NCI-H1092 treated with DMSO at 0.1 percent for 48 hours (cell line): ENCODE data around the gene PLEKHH2.

ENCODE experiments used
- DNase-seq: peaks from one replicate; lab custom pipeline; 2025; lab: John Stamatoyannopoulos, UW

PLEKHH2 gene

GRCh38 chr2:43763091-43763490 lies 126.0 kb downstream of the PLEKHH2 start:
- no peak for DNase-seq

- DNase-seq: no peak
Observed at GRCh38 chr2:43764086-43764705, 127.1 kb downstream of the PLEKHH2 start.

- no peak for DNase-seq
Observed at GRCh38 chr2:43766006-43766405, 128.9 kb downstream of the PLEKHH2 start.

GRCh38 chr2:43773876-43774613 lies 137.0 kb downstream of the PLEKHH2 start, which contains the start of gene DYNC2LI1:
Gene DYNC2LI1, plus strand, starts transcription at chr2:43774039. Its CDS starts 100 bp downstream, at chr2:43774139.
- peak; percentile 66 for DNase-seq

GRCh38 chr2:43774617-43775016 lies 137.6 kb downstream of the PLEKHH2 start:
- DNase-seq: no peak

GRCh38 chr2:43776324-43776723 lies 139.3 kb downstream of the PLEKHH2 start:
- DNase-seq: no peak

GRCh38 chr2:43777306-43777926 lies 140.4 kb downstream of the PLEKHH2 start:
- no peak for DNase-seq

- no peak for DNase-seq
Observed at GRCh38 chr2:43778233-43778632, 141.2 kb downstream of the PLEKHH2 start.

- DNase-seq: no peak
Observed at GRCh38 chr2:43787895-43788294, 150.8 kb downstream of the PLEKHH2 start.

GRCh38 chr2:43788646-43789045 lies 151.6 kb downstream of the PLEKHH2 start:
- DNase-seq: no peak

- no peak for DNase-seq
Observed at GRCh38 chr2:43790147-43790546, 153.1 kb downstream of the PLEKHH2 start.

GRCh38 chr2:43791035-43791765 lies 154.1 kb downstream of the PLEKHH2 start:
- no peak for DNase-seq

- no peak for DNase-seq
Observed at GRCh38 chr2:43792653-43793052, 155.6 kb downstream of the PLEKHH2 start.

- DNase-seq: no peak
Observed at GRCh38 chr2:43794956-43795355, 157.9 kb downstream of the PLEKHH2 start.

- DNase-seq: no peak
Observed at GRCh38 chr2:43796206-43796605, 159.1 kb downstream of the PLEKHH2 start.

GRCh38 chr2:43798300-43798699 lies 161.2 kb downstream of the PLEKHH2 start:
- DNase-seq: no peak

- no peak for DNase-seq
Observed at GRCh38 chr2:43800894-43801293, 163.8 kb downstream of the PLEKHH2 start.

GRCh38 chr2:43802135-43802534 lies 165.1 kb downstream of the PLEKHH2 start:
- DNase-seq: no peak

GRCh38 chr2:43803113-43803512 lies 166.1 kb downstream of the PLEKHH2 start:
- no peak for DNase-seq

GRCh38 chr2:43806719-43807031 lies 169.6 kb downstream of the PLEKHH2 start:
- no peak for DNase-seq

GRCh38 chr2:43810452-43810851 lies 173.4 kb downstream of the PLEKHH2 start:
- DNase-seq: no peak

GRCh38 chr2:43810888-43811287 lies 173.8 kb downstream of the PLEKHH2 start:
- DNase-seq: no peak

GRCh38 chr2:43812006-43812405 lies 174.9 kb downstream of the PLEKHH2 start:
- no peak for DNase-seq
